ENCODE results near the gene PCDH9.
"Not testable (repeated sequence)": the region's sequence is repeated elsewhere in the genome, so short reads cannot be mapped to it uniquely, and the experiment has no call there.

PCDH9 gene

GRCh38 chr13:66895320-66895719 lies 334.8 kb downstream of the PCDH9 start:
- Histone ChIP-seq H3K27me3 (no peaks in the 10 kb centered on the region), H3K4me2 (no peak overlapping the region)

GRCh38 chr13:66888698-66889097 lies 341.4 kb downstream of the PCDH9 start:
- peaks cover 12% of the 10 kb centered on the region; the same call in 1 of the 2 replicates for H3K9me3 ChIP-seq
- no peaks in the 10 kb centered on the region for H3K36me3 ChIP-seq
- no peaks in the 10 kb centered on the region for H4K20me1 ChIP-seq
- no peak overlapping the region for H3K9ac ChIP-seq
- H3K4me1 ChIP-seq = peaks cover 47% of the 10 kb centered on the region
- no peaks in the 10 kb centered on the region for H3K27me3 ChIP-seq
- no peak for TF ChIP-seq Cebpa-rat (IDR thresholded peaks at IDR 0.05)
- peak overlapping the region; percentile 11; the same call in 1 of the 2 replicates for H3K27ac ChIP-seq
- no peak overlapping the region for H3K4me3 ChIP-seq
- peak overlapping the region; percentile 29; the same call in 1 of the 2 replicates for H3K4me2 ChIP-seq

More at GRCh38 chr13:66895320-66895719, 334.8 kb downstream of the PCDH9 start:
- Histone ChIP-seq H3K4me1 (no peaks in the 10 kb centered on the region), H3K27ac (no peak overlapping the region), H3K9me3 (peaks cover 10% of the 10 kb centered on the region; the same call in 1 of the 2 replicates), H3K36me3 (no peaks in the 10 kb centered on the region), H3K4me3 (no peak overlapping the region), H4K20me1 (no peaks in the 10 kb centered on the region), H3K9ac (no peak overlapping the region)
- no peak for TF ChIP-seq Cebpa-rat (IDR thresholded peaks at IDR 0.05)

GRCh38 chr13:66887088-66887487 lies 343.0 kb downstream of the PCDH9 start:
- TF ChIP-seq Cebpa-rat (IDR thresholded peaks at IDR 0.05) = no peak
- H3K9ac ChIP-seq = no peak overlapping the region
- H3K27ac ChIP-seq = no peak overlapping the region
- peak overlapping the region; percentile 75 for H3K4me2 ChIP-seq
- no peaks in the 10 kb centered on the region for H4K20me1 ChIP-seq
- H3K9me3 ChIP-seq = peaks cover 12% of the 10 kb centered on the region; the same call in 1 of the 2 replicates
- H3K36me3 ChIP-seq = no peaks in the 10 kb centered on the region
- peaks cover 57% of the 10 kb centered on the region for H3K4me1 ChIP-seq
- no peak overlapping the region for H3K4me3 ChIP-seq
- H3K27me3 ChIP-seq = no peaks in the 10 kb centered on the region

- Histone ChIP-seq H4K20me1 (no peaks in the 10 kb centered on the region), H3K27me3 (no peaks in the 10 kb centered on the region), H3K9me3 (peaks cover 14% of the 10 kb centered on the region), H3K4me2 (peak overlapping the region; percentile 75), H3K36me3 (no peaks in the 10 kb centered on the region), H3K27ac (peak overlapping the region; percentile 63), H3K4me1 (peaks cover 62% of the 10 kb centered on the region), H3K4me3 (no peak overlapping the region), H3K9ac (peak overlapping the region; percentile 48; the same call in 1 of the 2 replicates)
- no peak for TF ChIP-seq Cebpa-rat (IDR thresholded peaks at IDR 0.05)
Measured at GRCh38 chr13:66886264-66886663, 343.9 kb downstream of the PCDH9 start.

GRCh38 chr13:66881170-66881569 lies 349.0 kb downstream of the PCDH9 start:
- H3K4me3 ChIP-seq, H3K9ac ChIP-seq: not testable (repeated sequence)
- H3K4me1 ChIP-seq = peaks cover 38% of the 10 kb centered on the region

GRCh38 chr13:66879988-66880387 lies 350.1 kb downstream of the PCDH9 start:
- H3K9me3 ChIP-seq = peaks cover 18% of the 10 kb centered on the region
- no peaks in the 10 kb centered on the region for H3K27me3 ChIP-seq
- no peak for TF ChIP-seq Cebpa-rat (IDR thresholded peaks at IDR 0.05)
- H3K36me3 ChIP-seq = no peaks in the 10 kb centered on the region
- H4K20me1 ChIP-seq = no peaks in the 10 kb centered on the region
- no peak overlapping the region for H3K9ac ChIP-seq
- H3K4me3 ChIP-seq = no peak overlapping the region
- H3K4me1 ChIP-seq = peaks cover 26% of the 10 kb centered on the region
- no peak overlapping the region for H3K27ac ChIP-seq
- no peak overlapping the region for H3K4me2 ChIP-seq

More at GRCh38 chr13:66881170-66881569, 349.0 kb downstream of the PCDH9 start:
- H3K36me3 ChIP-seq, H4K20me1 ChIP-seq, H3K4me2 ChIP-seq, H3K27ac ChIP-seq, H3K27me3 ChIP-seq: not testable (repeated sequence)
- peaks cover 18% of the 10 kb centered on the region for H3K9me3 ChIP-seq

- Histone ChIP-seq H3K9me3 (peaks cover 9% of the 10 kb centered on the region; the same call in 1 of the 2 replicates), H4K20me1 (no peaks in the 10 kb centered on the region), H3K27me3 (no peaks in the 10 kb centered on the region), H3K27ac (no peak overlapping the region), H3K4me1 (peaks cover 8% of the 10 kb centered on the region; the same call in 1 of the 2 replicates), H3K9ac (no peak overlapping the region), H3K4me3 (no peak overlapping the region), H3K4me2 (no peak overlapping the region), H3K36me3 (no peaks in the 10 kb centered on the region)
- no peak for TF ChIP-seq Cebpa-rat (IDR thresholded peaks at IDR 0.05)
Measured at GRCh38 chr13:66875264-66875663, 354.9 kb downstream of the PCDH9 start.

- Histone ChIP-seq H3K27ac (no peak overlapping the region), H3K4me2 (no peak overlapping the region), H3K4me1 (no peaks in the 10 kb centered on the region), H4K20me1 (no peaks in the 10 kb centered on the region), H3K36me3 (no peaks in the 10 kb centered on the region), H3K27me3 (no peaks in the 10 kb centered on the region), H3K9ac (no peak overlapping the region), H3K9me3 (peaks cover 6% of the 10 kb centered on the region; the same call in 1 of the 2 replicates), H3K4me3 (no peak overlapping the region)
- TF ChIP-seq Cebpa-rat (IDR thresholded peaks at IDR 0.05) = no peak
Measured at GRCh38 chr13:66864627-66865026, 365.5 kb downstream of the PCDH9 start.

GRCh38 chr13:66860878-66861417 lies 369.2 kb downstream of the PCDH9 start:
- no peak for TF ChIP-seq Cebpa-rat (IDR thresholded peaks at IDR 0.05)
- Histone ChIP-seq H3K4me1 (peaks cover 5% of the 10 kb centered on the region; the same call in 1 of the 2 replicates), H3K36me3 (no peaks in the 10 kb centered on the region), H3K4me2 (no peak overlapping the region), H3K27me3 (no peaks in the 10 kb centered on the region), H3K9me3 (peaks cover under 1% of the 10 kb centered on the region; the same call in 1 of the 2 replicates), H4K20me1 (no peaks in the 10 kb centered on the region), H3K9ac (no peak overlapping the region), H3K4me3 (no peak overlapping the region), H3K27ac (no peak overlapping the region)

GRCh38 chr13:66859934-66860877 lies 369.9 kb downstream of the PCDH9 start:
- no peaks in the 10 kb centered on the region for H3K36me3 ChIP-seq
- no peaks in the 10 kb centered on the region for H3K27me3 ChIP-seq
- H3K4me1 ChIP-seq = peaks cover 5% of the 10 kb centered on the region; the same call in 1 of the 2 replicates
- H3K4me3 ChIP-seq = no peak overlapping the region
- H3K9ac ChIP-seq = no peak overlapping the region
- H3K4me2 ChIP-seq = no peak overlapping the region
- H4K20me1 ChIP-seq = no peaks in the 10 kb centered on the region
- no peak for TF ChIP-seq Cebpa-rat (IDR thresholded peaks at IDR 0.05)
- no peak overlapping the region for H3K27ac ChIP-seq
- H3K9me3 ChIP-seq = no peaks in the 10 kb centered on the region

Data from BLaER1 (cell line).